ENCODE data around the gene SCAPER. TPM values are rescaled to one million over a fixed set of nuclear protein-coding genes. Genes with fewer than 3 reads are reported as not detected.
"Not testable (repeated sequence)": the region's sequence is repeated elsewhere in the genome, so short reads cannot be mapped to it uniquely, and the experiment has no call there.

Gene SCAPER
- total and polyA plus RNA-seq, 12 donors = 6.9 to 48.1 (median 39.5) TPM

DNA sequence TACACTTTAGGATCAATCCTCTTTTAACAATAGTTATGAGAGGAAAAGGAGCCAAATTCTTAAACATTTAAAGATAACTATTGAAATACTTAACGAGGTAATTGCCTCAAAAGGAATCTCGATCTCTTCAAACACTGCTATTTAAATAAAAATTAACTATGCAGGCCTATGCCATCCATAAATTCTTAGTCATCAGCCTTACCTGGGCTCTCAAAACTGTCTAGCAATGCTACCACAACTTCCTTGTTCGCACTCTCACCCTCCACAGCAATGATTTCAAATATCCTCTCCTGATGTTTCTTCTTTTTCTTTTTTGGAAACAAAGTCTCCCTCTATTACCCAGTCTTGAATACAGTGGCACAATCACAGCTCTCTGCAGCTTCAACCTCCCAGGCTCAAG lies 606.2 kb downstream of the SCAPER start:
- no peak overlapping the region for H3K4me3 ChIP-seq
- H3K27ac ChIP-seq = no peak overlapping the region
- TF ChIP-seq, protein P1, sequence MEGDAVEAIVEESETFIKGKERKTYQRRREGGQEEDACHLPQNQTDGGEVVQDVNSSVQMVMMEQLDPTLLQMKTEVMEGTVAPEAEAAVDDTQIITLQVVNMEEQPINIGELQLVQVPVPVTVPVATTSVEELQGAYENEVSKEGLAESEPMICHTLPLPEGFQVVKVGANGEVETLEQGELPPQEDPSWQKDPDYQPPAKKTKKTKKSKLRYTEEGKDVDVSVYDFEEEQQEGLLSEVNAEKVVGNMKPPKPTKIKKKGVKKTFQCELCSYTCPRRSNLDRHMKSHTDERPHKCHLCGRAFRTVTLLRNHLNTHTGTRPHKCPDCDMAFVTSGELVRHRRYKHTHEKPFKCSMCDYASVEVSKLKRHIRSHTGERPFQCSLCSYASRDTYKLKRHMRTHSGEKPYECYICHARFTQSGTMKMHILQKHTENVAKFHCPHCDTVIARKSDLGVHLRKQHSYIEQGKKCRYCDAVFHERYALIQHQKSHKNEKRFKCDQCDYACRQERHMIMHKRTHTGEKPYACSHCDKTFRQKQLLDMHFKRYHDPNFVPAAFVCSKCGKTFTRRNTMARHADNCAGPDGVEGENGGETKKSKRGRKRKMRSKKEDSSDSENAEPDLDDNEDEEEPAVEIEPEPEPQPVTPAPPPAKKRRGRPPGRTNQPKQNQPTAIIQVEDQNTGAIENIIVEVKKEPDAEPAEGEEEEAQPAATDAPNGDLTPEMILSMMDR (IDR thresholded peaks at IDR 0.05) = no peak
- WGBS, 2 donors = 81 to 90% methylated on average over 3 of the region's 3 CpGs
- intact Hi-C loops (cut with DNase I) = no loop called here
- peaks cover 0 to 2% (median 0%) of the 10 kb centered on the region in 11 donors for H3K9me3 ChIP-seq
- H3K36me3 ChIP-seq = no peaks in the 10 kb centered on the region
- H3K4me1 ChIP-seq = peaks cover 0 to 34% (median 15%) of the 10 kb centered on the region in 9 donors
- DNase-seq = no peak
- ATAC-seq = no peak
- H3K27me3 ChIP-seq = no peaks in the 10 kb centered on the region

DNA sequence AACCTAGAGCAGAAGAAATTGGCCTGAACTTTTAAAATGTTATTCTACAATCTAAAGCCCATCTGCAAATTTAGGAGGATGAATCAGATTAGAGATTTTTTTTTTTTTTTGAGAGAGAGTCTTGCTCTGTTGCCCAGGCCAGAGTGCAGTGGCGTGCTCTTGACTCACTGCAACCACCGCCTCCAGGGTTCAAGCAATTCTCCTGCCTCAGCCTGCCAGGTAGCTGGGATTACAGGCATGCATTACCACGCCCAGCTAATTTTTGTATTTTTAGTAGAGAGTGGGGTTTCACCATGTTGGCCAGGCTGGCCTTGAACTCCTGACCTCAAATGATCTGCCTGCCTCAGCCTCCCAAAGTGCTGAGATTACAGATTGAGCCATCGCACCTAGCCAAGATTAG lies 607.2 kb downstream of the SCAPER start:
- H3K4me1 ChIP-seq = peaks cover 0 to 43% (median 21%) of the 10 kb centered on the region in 9 donors
- H3K27ac ChIP-seq; H3K36me3 ChIP-seq; DNase-seq; H3K9me3 ChIP-seq; ATAC-seq; H3K4me3 ChIP-seq; H3K27me3 ChIP-seq; intact Hi-C loops (cut with DNase I): not testable (repeated sequence)
- WGBS, 2 donors = 95 to 98% methylated on average over 4 of the region's 4 CpGs

Small RNA genes within 50 kb of the gene (microRNA-seq; reads per million reads assigned to microRNA genes)
- 0 reads per million in 2 donors for gene MIR3713

Other genes starting within 250 kb of the SCAPER start
- gene RCN2, start 26.4 kb upstream of the SCAPER start, total RNA-seq = 10 to 100 TPM; 23.3 to 29.9 (median 27.5) TPM
- gene RCN2, start 26.4 kb upstream of the SCAPER start, polyA plus RNA-seq = 10 to 100 TPM; 14.7 to 31.3 TPM
- gene PSTPIP1, start 89.8 kb upstream of the SCAPER start, total RNA-seq = 10 to 100 TPM in 1 of 10 donors, 1 to 10 TPM in 8, not detected in 1; 1.3 to 10.4 (median 2.9) TPM
- gene PSTPIP1, start 89.8 kb upstream of the SCAPER start, polyA plus RNA-seq = 1 to 10 TPM; 2.4 to 7.8 TPM
- 100 to 1,000 TPM in 5 of 10 donors, 10 to 100 TPM in 5; 82.6 to 118 (median 98.7) TPM for gene TSPAN3, start 165.8 kb upstream of the SCAPER start, total RNA-seq
- 100 to 1,000 TPM in 1 of 2 donors, 10 to 100 TPM in 1; 52.2 to 159 TPM for gene TSPAN3, start 165.8 kb upstream of the SCAPER start, polyA plus RNA-seq

Measured in heart right ventricle (tissue), 16 donors.